ENCODE results near the gene CHCHD4. TPM values are rescaled to one million over a fixed set of nuclear protein-coding genes. Genes with fewer than 3 reads are reported as not detected.

CHCHD4 gene
- total and polyA plus RNA-seq, 2 of the 8 experiments (the other 6 are each of a cell fraction or from before 2014, with no cell fraction given): 15.0 to 22.3 TPM

DNA sequence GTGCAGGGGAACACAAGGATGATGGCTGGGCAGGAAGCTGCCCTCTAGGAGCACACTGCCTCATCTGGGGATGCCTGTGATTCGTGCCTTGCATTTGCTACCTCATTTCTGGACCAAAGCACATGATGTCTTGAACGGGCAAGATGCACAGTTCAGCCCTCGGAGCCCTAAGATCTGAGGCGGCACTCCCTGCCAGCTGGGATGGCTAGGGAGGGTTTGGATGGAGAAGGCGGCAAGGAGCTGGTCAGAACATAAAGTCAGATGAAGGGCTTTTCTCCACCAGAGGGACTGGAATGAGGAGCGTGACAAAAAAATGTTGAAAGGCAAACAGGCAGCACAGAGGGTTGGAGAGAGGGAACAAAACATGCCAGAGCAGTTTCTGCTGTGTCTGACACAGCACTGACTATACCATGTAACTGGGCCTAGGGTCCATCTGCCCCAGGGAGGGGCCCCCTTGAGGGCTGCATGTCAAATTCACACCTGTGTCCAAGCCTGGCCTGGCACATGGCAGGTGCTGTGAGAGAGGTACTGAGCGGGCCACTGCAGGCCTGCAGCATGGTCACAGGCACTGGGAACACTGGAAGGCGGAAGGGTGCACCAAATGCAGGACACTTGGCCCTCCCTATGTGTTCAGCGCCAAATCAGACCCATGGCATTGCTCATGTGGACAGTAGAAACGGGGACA lies 21.9 kb upstream of the CHCHD4 start:
- Histone ChIP-seq H3K4me3 (ENCODE audit: extremely low read depth in 1 of 4, insufficient read depth in 2 of 4, low read depth in 3 of 4, low read length in 4 of 4) (no peak overlapping the region), H3K56ac (replicated peaks; ENCODE audit: insufficient read length, low read depth, low read length) (no peak overlapping the region), H3K4me2 (ENCODE audit: insufficient read depth in 1 of 2, low read depth in 2 of 2, low read length in 2 of 2) (no peak overlapping the region), H2BK15ac (ENCODE audit: low read length) (no peak overlapping the region), H3K79me1 (ENCODE audit: low read depth, low read length) (no peaks in the 10 kb centered on the region), H4K5ac (ENCODE audit: insufficient read length, low read depth, low read length) (no peak overlapping the region), H3K9me3 (ENCODE audit: insufficient read depth in 2 of 2, low read depth in 1 of 2, low read length in 1 of 2) (no peaks in the 10 kb centered on the region), H4K20me1 (replicated peaks in 1 of 2; ENCODE audit: control insufficient read depth in 1 of 2, insufficient read depth in 2 of 2, low read length in 2 of 2) (peaks cover 2 to 6% of the 10 kb centered on the region in 2 experiments), H2BK20ac (ENCODE audit: low read length) (no peak overlapping the region), H2AK5ac (ENCODE audit: low read depth, low read length) (no peak overlapping the region; the same call in 1 of the 2 replicates), H3K18ac (ENCODE audit: extremely low read depth, low read length) (no peak overlapping the region), H2AFZ (ENCODE audit: low read length) (no peak overlapping the region), H3K23ac (ENCODE audit: insufficient read length) (no peak overlapping the region), H4K8ac (ENCODE audit: extremely low read depth, insufficient read depth, low read length) (no peak overlapping the region), H3K27ac (ENCODE audit: low read depth, low read length) (no peak overlapping the region; the same call in 1 of the 2 replicates), H3K79me2 (ENCODE audit: control insufficient read depth in 1 of 2, insufficient read depth in 2 of 2, low read length in 2 of 2) (no peaks in the 10 kb centered on the region), H3K4me1 (replicated peaks in 1 of 4; ENCODE audit: control insufficient read depth in 3 of 4, insufficient read depth in 4 of 4, low read length in 3 of 4) (peaks cover 0 to 14% (median 9%) of the 10 kb centered on the region in 4 experiments; a peak in 6 of 7 replicates), H3K27me3 (replicated peaks in 1 of 4; ENCODE audit: control insufficient read depth in 3 of 4, extremely low read depth in 1 of 4, insufficient read depth in 3 of 4, low read length in 3 of 4) (no peaks in the 10 kb centered on the region), H3K9ac (replicated peaks in 1 of 4; ENCODE audit: extremely low read depth in 1 of 4, low read depth in 3 of 4, low read length in 3 of 4) (no peak overlapping the region), H2BK5ac (ENCODE audit: low read depth, low read length) (no peak overlapping the region; the same call in 1 of the 2 replicates), H3K14ac (ENCODE audit: insufficient read length) (no peak overlapping the region), H3K36me3 (ENCODE audit: control insufficient read depth in 2 of 4, insufficient read depth in 4 of 4, low read length in 3 of 4) (peaks cover 0 to 14% (median 7%) of the 10 kb centered on the region in 4 experiments; a peak in 5 of 8 replicates), H4K91ac (replicated peaks; ENCODE audit: insufficient read length, low read length) (no peak overlapping the region), H2BK120ac (replicated peaks; ENCODE audit: low read depth, low read length) (no peak overlapping the region), H3K23me2 (ENCODE audit: low read depth, low read length) (no peaks in the 10 kb centered on the region), H3K4ac (replicated peaks; ENCODE audit: insufficient read length, low read depth, low read length) (no peak overlapping the region), H2BK12ac (ENCODE audit: low read depth, low read length) (peak overlapping the region; percentile 18; the same call in 1 of the 2 replicates)
- CTCF ChIA-PET (ENCODE audit: partially characterized antibody): interaction anchor here (0.6 to 4.3 kb wide), 11 partner anchors 8 to 356 kb away, joined by 3 to 22 read pairs (median 4); partner anchors contain the start of genes CHCHD4 and TMEM43
- WGBS, 2 experiments (ENCODE audit: extremely low coverage in 1 of 2, insufficient coverage in 1 of 2, insufficient read length in 1 of 2, insufficient replicate concordance in 2 of 2, low coverage in 1 of 2, low lambda C conversion rate in 2 of 2, missing lambda C conversion rate in 1 of 2): 87% methylated on average over 10 of the region's 10 CpGs; no CpG with 5 or more reads in 1 of the 2 experiments
- FAIRE-seq (no peak), DNase-seq (ENCODE audit: low read depth in 1 of 2, low spot score in 2 of 2) (no peak)
- POLR2A ChIA-PET (ENCODE audit: partially characterized antibody): interaction anchor here (1.1 to 2.9 kb wide), 4 partner anchors 11 to 31 kb away, joined by 4 to 15 read pairs (median 6); partner anchors contain the start of genes CHCHD4 and TMEM43
- TF ChIP-seq NANOG (IDR thresholded peaks at IDR 0.05; ENCODE audit: insufficient read depth, low read depth, low read length, poor library complexity, severe bottlenecking) (no peak), HDAC6 (IDR thresholded peaks at IDR 0.05; ENCODE audit: low read depth, low read length) (no peak), JUND (IDR thresholded peaks at IDR 0.05; ENCODE audit: low read length) (no peak), HDAC2 (IDR thresholded peaks at IDR 0.05; ENCODE audit: borderline replicate concordance in 1 of 2, low read depth in 2 of 2, low read length in 2 of 2) (no peak), SIRT6 (IDR thresholded peaks at IDR 0.05; ENCODE audit: low read length) (no peak), POU5F1 (IDR thresholded peaks at IDR 0.05; ENCODE audit: low read depth, low read length) (no peak), POLR2AphosphoS5 (IDR thresholded peaks at IDR 0.05; ENCODE audit: low read depth, low read length) (no peak), GTF2F1 (IDR thresholded peaks at IDR 0.05; ENCODE audit: borderline replicate concordance, low read depth, low read length) (no peak), BRCA1 (IDR thresholded peaks at IDR 0.05; ENCODE audit: low read depth, low read length) (no peak)
- TF ChIP-seq, protein P1, sequence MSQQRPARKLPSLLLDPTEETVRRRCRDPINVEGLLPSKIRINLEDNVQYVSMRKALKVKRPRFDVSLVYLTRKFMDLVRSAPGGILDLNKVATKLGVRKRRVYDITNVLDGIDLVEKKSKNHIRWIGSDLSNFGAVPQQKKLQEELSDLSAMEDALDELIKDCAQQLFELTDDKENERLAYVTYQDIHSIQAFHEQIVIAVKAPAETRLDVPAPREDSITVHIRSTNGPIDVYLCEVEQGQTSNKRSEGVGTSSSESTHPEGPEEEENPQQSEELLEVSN (IDR thresholded peaks at IDR 0.05): no peak

All from H1 (cell line).